ENCODE measurements around the gene C16orf89. TPM values are rescaled to one million over a fixed set of nuclear protein-coding genes. Genes with fewer than 3 reads are reported as not detected.

Gene C16orf89
- 0.15 and 0.17 TPM in 2 replicates for total RNA-seq

GRCh38 chr16:5065813-5066212 lies at the start of gene C16orf89:
C16orf89 (minus strand) TSS chr16:5065956; CDS start chr16:5065908, 48 bp downstream.

DNA sequence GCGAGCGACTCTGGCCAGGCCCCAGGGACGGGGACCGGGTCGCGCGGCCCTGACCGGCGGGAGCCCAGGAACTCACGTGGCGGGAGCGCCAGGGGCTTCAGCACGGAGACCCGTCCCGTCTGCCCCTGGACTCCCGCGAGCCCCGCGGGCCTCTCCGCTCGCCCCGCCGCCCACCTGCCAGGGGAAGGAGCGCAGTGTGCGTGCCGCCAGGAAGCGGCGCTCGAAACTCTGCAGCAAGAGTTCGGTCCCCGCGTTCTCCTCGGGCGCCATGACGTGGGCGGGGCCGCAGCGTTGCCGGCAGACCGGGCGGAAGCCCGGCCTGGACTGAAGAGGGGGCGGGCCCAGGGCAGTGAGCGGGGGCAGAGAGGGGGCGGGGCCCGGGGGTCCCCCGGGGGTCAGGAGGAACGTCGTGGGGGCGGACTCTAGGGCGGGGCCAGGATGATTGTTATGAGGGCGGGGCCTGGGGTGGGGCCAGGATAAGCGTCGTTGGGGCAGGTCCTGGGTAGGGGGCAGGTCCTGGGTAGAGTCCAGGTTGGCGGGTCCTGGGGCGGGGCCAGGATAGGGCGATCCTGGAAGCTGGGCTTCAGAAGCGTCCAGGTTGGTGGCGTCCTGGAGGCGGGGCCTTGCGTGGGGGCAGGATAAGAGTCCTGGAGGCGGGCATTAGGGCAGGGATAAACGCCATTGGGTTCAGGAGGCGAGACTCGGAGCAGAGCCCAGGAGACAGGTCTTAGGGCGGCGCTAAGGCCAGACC lies 31.9 kb upstream of the C16orf89 start, which contains the start of gene EEF2KMT:
TSS of gene EEF2KMT (minus strand) at position 326 of the 751 bp plus-strand sequence. CDS start at position 270, 56 bp downstream.

DNA sequence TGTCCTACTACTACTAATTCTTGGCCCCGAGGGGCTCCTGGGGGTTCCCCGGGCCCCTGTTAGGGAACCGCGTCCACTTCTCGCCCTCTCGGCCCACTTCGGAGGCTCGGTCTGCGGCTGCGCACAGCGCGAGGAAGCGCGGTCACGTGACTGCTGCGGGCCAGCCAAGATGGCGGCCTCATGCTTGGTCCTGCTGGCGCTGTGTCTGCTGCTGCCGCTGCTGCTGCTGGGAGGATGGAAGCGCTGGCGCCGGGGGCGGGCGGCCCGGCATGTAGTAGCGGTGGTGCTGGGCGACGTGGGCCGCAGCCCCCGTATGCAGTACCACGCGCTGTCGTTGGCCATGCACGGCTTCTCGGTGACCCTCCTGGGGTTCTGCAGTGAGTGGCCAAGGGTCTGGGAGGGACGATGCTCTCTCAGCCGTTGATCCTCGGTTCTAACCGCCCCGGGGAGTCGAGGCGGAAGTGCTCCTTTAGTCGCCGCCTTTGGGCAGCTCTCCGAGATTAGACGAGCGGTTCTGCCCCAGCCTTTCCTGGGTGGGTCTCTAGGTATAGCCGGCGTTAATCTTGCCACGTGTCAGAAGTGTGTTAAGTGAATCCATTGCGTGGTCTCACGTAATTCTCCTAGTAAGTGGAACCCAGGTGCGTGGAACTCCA lies 6.1 kb upstream of the C16orf89 start, which contains the start of gene ALG1:
TSS of gene ALG1 (plus strand) at position 163 of the 653 bp plus-strand sequence. CDS start at position 170, 7 bp downstream.

DNA sequence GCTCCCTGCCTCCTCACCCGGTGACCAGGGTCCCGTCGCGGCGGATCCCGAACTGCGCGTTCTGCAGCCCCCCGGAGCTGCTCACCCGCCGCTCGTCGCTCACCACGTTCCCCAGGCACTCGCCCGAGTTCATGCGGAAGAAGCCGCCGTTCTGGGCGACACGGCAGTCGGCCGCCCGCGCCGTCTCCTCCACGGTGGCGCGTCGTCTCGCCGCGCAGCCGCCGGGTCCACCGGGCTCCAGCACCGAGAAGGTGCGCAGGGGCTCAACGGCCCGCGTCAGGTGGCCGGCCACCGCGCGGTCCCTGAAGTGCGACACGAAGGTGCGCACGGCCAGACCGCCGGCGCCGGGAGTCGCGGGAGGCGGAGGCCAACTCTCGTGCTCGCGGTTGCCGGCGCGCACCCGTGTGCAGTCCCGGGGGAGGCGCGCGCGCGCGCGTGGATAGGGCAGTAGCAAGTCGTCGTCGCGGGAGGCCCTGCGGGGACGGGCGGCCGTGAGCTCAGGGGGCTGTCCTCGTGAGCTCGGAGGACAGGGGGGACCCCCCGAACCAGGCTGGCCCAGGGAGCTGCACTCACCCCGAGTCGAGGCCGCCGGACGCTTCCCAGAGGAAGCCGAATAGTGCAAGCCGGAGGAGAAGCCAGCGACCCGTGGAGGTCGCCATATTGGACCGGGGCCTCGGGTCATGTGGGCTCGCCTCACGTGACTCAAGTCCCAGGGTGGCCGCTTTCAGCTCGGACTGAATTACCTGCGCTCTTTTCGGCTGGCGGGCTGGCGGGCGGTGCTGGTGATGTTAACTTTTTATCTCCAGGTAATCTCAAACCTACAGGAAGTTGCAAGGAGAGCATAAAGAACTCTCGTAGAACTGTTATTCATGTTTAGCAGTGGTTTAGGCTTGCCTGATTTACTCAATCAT lies 32.2 kb downstream of the C16orf89 start, which contains the start of gene NAGPA:
TSS of gene NAGPA (minus strand) at position 680 of the 911 bp plus-strand sequence. CDS start at position 659, 21 bp downstream.

Other genes starting within 250 kb of the C16orf89 start
- gene GLYR1, start 218.7 kb downstream of the C16orf89 start, total RNA-seq, result 39.5 and 44.4 TPM in 2 replicates
- gene UBN1, start 218.5 kb downstream of the C16orf89 start, total RNA-seq, result 16.1 and 18.0 TPM in 2 replicates
- 4.8 and 6.9 TPM in 2 replicates for gene PPL, start 128.8 kb downstream of the C16orf89 start, total RNA-seq
- 0.17 TPM in 1 of 2 replicates, not detected in the other for gene SEC14L5, start 107.6 kb downstream of the C16orf89 start, total RNA-seq
- gene NAGPA, start 32.0 kb downstream of the C16orf89 start, total RNA-seq, result 18.3 and 26.7 TPM in 2 replicates
- 33.6 and 35.1 TPM in 2 replicates for gene ALG1, start 5.9 kb upstream of the C16orf89 start, total RNA-seq
- 15.9 and 19.5 TPM in 2 replicates for gene EEF2KMT, start 31.8 kb upstream of the C16orf89 start, total RNA-seq